ENCODE results near the gene PRPSAP1.
"Not testable (repeated sequence)": the region's sequence is repeated elsewhere in the genome, so short reads cannot be mapped to it uniquely, and the experiment has no call there.

The PRPSAP1 gene

GRCh38 chr17:76382803-76383545, 29.3 kb upstream of the PRPSAP1 start:
- peak; percentile 37 for DNase-seq

DNA sequence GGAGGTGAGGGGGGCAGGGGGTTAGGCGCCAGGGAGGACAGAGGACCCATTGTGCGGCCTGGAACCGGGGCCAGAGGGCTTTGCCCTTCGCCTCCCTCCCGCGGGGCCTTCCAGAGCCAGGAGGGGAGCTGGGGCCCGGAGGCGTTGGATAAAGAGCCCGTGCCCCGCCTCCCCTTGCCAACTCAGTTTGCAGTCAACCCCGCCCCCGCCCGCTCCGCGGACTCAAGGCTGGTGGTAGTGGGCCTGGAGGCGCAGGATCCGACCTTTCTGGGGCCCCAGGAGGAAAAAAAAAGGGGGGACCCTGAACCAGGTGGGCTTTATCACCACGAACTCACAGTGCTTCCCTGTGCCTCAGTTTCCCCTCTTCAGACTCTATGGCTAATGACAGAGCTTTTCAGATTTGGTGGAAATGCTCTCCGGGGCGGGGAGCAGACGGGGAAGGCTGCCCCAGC, 28.7 kb upstream of the PRPSAP1 start:
- no peak for DNase-seq

DNA sequence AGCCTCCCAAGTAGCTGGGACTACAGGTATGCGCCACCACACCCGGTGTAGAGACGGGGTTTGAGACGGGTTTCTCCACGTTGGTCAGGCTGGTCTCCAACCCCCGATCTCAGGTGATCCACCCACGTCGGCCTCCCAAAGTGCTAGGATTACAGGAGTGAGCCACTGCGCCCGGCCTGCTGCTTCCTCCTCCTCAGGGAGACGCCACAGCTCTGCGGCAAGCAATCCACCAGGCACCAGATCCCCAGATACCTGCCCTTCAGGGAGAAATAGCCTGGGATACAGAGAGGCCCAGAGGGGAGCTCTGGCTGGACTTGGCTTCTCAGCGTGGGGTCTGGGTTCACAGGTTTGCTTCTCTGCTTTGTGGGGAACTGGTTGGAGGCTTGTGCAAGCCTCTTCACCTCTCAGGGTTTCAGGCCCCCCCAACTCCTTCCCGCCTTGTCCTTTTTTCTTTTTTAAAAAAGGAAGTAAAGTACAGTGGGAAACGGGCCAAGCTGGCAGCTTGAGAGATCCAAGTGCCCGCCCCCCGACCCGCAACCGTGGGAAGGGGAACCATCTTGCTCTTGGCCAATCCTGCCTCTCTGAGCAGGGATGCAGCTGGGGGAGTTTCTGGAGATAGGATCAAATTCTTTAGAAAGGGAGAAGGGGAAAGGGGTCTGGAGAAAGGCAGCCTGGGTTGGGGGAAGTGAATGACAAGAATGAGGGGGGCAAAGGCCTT, 28.1 kb upstream of the PRPSAP1 start:
- no peak for DNase-seq

DNA sequence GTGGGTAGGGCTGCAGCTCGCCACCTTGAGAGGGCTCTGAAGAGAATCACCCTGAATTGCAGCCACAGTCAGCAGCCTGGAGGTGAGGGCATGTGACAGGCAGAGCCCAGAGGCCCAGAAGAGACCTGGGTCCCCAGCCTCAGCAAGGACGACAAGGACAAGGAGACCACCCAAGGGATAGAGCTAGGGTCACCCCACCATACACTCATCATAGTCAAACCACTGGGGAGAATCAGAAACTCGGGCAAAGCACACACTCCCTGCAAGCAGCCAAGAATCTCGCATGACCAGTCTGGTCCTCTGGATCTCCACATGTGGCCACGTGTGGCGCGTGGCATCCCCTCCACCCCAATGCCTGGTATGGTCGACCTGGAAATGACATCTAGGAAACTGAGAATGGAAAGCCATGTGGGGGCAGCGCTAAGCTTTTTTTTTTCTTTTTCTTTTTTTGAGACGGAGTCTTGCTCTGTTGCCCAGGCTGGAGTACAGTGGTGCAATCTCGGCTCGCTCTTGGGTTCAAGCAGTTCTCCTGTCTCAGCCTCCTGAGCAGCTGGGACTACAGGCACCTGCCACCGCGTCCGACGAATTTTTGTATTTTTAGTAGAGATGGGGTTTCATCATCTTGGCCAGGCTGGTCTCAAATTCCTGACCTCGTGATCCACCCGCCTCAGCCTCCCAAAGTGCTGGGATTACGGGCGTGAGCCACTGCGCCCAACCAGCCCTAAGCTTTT, 26.1 kb upstream of the PRPSAP1 start:
- DNase-seq = no peak

DNA sequence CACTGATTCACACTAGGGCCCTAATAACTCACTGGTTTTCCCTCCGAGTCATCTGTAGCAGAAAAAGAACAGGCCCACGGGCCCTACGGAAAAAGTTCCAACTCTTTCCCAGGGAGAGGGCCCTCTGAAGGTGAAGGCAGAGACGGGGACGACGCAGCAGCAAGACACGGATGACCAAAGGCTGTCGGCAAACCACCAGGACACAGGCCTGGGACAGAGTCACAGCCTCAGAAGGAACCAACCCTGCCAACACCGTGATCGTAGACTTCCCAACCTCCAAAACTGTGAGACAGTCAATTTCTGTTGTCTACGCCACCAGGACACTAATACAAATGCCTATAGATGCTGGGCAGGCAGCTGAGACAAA, 25.5 kb upstream of the PRPSAP1 start:
- DNase-seq = no peak

- DNase-seq = no peak
These were observed 25.0 kb upstream of the PRPSAP1 start for GRCh38 chr17:76378548-76379274.

GRCh38 chr17:76376318-76377133, 22.8 kb upstream of the PRPSAP1 start:
- no peak for DNase-seq

DNA sequence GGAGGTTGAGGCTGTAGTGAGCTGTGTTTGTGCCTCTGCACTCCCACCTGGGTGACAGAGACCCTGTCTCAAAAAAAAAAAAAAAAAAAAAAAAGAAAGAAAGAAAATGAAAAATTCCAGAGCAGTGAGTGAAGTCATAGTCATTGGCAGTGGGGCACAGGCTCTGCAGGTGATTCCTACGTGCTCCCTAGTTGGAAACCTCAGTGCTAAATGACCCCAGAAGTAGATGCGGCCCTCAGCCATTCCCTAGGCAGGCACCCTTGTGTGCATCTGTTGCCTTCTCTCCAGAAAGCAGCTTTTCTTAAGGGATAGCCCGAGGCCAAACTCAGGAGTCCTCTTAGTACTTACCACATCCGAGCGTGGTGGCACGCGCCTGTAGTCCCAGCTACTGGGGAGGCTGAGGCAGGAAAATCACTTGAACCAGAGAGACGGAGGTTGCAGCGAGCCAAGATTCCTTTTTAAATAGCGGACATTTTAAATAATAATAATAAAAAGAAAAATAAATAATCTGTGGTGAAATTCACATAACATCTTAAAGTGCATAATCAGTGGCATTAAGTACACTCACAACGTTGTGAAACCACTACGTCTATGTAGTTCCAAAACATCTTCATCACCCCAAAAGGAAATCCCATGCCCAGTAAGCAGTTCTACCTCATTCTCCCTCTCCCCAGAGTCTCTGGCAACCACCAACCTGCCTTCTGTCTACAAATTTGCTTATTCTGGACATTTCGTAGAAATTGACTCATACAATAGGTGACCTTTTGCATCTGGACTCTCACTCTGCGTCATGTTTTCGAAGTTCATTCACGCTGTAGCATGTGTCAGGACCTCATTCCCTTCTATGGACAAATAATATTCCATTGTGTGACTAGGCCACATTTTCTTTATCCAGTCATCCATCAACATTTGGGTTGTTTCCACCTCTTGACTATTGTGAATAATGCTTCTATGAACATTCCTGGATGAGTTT, 18.2 kb upstream of the PRPSAP1 start:
- DNase-seq = no peak

DNA sequence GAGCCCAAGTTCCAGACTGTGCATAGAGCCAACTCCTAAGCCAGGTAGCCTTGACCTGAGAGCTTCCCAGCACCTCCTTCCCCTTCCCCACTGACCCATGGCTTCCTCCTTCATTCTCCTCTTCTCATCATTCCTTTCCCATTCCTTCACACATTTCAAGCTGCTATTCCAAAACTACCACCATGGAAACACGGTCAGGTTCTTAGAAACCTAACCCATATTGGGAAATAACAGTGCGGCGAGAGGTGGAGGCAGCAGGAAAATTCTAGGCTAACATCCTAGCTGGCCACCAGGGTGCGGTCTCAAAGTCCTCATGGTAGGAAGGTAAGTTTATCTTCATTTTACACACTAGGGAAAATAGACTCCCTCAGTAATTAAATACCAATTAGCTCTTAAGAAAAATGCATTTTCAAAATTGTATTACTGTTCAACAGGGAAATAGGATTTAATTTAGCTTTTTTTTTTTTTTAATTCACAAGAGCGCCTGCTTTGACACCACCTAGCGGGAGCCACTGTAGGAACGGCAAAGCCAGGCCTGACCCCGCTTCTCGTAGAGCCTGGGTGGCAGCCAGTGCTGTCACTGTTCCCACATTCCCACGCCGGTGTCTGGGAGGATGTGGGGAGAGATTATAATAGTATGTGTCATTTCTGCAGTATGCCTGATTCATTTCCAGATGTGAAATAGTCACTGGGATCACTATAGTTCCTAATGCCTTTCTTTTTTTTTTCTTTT, 16.7 kb upstream of the PRPSAP1 start:
- no peak for DNase-seq

DNA sequence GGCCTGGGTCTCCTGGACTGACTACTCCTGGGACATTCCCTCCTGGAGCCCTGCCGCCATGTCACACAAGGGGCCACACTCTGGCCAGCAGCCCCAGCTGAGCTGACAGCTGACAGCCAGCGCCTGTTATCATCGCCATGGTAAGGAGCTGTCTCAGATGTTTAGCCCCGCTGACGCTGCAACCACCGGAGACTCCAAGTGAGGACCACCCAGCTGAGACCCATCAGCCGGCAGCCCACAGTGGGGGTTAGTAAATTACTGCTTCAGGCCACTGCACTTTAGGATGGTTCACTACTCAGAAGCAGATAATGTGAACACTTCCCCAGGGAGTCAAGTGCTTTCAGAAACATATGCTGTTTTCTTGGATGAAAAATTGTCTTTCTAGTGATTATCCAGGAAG, 16.1 kb upstream of the PRPSAP1 start:
- no peak for DNase-seq

DNA sequence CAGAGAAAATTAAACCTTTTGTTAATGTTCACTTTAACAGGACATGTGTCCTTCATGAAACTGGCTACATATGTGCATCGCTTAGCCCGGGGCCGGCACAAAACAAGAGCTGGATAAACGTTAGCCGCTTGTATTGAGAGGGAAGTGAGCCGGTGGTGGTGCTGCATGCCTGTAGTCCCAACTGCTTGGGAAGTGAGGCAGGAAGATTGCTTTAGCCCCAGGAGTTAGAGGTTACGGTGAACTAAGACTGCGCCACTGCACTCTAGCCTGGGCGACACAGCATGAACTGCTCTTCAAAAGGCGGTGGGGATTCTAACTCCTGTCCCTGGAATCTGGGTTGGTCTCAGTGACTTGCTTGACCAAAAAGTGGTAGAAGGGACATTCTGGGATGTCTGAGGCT, 15.7 kb upstream of the PRPSAP1 start:
- DNase-seq = no peak

GRCh38 chr17:76368545-76368944, 14.8 kb upstream of the PRPSAP1 start:
- DNase-seq = no peak

DNA sequence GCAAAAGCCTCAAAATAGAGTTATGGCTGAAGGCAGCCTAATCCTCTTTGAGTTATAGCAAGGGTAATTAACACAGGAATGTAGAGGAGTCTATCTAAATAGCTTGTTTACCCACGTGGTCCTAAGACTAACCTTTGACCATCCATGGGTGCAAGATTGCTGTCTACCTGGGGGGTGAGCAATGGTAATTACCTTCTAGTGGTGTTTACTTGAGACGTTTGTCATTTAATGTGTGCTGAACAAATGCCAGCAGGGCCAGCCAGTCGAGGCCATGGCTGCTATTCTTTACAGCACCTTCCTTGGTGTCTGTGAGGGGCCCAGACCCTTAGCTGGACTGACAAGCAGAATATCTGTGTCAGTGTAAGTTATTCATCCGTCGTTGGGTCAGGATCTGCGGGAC, 13.9 kb upstream of the PRPSAP1 start:
- no peak for DNase-seq

DNA sequence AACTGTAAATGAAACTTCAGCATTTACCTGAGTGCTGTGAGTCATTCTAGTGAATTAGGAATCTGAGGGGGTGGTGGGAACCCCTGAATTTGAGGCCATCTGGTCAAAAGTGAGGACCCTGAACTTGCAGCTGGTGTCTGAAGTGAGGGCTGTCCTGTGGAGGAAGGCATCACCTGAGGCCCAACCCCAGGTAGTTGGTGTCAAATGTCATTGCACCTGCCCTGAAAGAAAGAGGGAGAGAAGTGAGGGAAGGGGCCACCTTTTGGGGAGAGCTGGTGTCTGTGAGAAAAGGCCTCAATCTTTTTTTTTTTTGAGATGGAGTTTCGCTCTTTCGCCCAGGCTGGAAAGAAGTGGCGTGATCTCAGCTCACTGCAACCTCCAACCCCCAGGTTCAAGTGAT, 12.5 kb upstream of the PRPSAP1 start:
- no peak for DNase-seq

- no peak for DNase-seq
These were observed 11.7 kb upstream of the PRPSAP1 start for GRCh38 chr17:76365256-76365903.

GRCh38 chr17:76363107-76363842, 9.6 kb upstream of the PRPSAP1 start:
- DNase-seq = no peak

DNA sequence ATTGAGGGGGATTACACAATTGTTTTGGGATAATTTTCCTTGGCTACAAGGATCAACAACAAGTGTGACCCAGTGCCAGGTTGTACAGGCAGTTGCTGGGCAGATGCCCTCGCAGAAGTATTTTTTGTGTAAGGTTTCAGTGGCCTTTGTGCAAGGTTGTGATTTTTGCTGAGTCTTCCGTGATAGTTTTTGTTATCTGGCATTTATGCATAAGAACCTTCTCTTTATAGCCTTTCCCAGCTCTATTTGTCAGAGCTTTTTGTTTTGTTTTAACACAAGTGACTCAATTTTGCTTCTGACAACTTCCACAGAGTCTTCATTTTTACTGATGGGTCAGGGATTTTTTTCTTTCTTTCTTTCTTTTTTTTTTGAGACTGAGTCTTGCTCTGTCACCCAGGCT, 6.7 kb upstream of the PRPSAP1 start:
- no peak for DNase-seq

- not testable (repeated sequence) for DNase-seq
These were observed 6.1 kb upstream of the PRPSAP1 start for GRCh38 chr17:76359776-76360175.

- no peak for DNase-seq
These were observed 5.7 kb upstream of the PRPSAP1 start for GRCh38 chr17:76359375-76359774.
